ENCODE data around the gene DYSF.

The DYSF gene

DNA sequence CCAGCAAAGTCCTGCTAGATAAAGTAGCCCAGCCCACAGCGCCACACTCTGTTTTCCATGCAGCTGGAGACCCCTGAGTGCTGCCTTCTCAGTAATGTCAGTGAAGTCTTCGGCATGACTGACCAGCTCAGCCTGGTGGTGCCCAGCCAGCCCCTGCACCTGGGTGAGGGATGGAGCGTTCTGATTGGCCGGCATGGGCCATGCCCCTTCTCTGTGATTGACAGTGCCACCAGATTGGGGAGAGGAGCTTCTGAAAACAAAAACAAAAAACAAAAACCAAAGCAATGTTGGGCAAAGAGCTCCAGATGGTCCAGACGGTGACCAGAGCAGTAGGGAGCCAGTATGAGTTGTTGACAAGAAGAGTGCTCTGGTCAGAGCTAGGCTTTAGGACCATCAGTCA lies 122.6 kb downstream of the DYSF start:
- no peak for DNase-seq (ENCODE audit: low read depth)

DNA sequence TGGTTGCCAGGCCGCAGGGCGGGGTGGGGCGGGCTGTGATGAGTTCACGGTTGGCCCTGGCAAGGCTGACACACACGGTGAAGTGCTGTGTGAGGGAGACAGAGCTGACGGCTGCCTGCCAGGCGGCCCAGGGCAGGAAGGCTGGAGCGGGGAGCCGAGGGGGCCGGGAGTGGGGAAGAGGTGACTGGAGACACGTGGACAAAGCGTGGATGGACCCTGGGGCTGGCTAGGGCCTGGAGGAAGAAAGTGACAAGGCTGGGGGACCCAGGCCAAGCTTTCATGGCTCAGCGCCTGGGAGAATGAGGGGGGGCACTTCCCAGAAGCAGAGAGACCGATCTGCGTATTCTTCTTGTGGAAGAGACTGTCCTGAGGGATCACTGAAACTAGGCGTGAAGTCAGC lies 123.2 kb downstream of the DYSF start:
- no peak for DNase-seq (ENCODE audit: low read depth)

DNA sequence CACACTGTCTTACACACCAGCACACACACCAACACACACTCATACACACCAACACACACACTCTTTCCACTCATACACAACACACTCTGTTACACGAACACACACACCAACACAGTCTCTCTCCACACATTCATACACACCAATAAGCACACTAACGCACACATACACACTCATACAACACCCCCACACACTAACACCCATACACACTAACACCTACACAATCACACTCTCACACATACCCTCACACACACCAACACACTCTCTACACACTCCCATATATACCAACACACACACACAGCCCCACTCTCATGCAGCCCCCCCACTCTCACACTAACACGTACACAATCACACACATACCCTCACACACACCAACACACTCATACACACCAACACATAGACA lies 123.8 kb downstream of the DYSF start:
- DNase-seq (ENCODE audit: low read depth): no peak

DNA sequence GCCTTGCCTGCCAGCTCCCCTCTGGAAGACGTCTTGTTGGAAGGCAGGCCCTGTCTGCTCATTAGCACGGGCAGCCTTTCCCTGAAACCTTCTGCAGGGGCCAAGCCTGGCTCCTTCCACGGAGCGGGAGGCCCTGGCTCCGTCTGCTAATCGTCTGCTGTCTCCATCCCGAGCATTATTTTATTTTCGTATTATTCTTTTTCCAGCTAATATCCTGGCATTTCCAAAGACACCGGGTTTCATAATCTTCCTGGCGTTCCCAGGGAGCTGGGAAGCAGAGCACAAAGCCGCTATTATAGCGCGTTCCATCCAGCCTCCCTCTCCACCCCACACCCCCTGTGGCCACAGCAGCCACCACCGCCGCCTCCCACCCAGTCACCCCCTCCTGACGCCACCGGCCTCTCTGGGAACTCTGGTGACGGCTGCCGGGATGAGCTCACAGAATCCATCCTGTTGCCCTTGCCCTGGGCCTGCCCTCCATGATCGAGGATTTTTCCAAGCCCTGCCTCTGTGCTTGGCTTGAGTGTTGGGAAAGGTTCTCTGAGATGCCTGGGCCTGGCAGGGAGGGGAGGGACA lies 125.5 kb downstream of the DYSF start:
- peak; percentile 20 for DNase-seq (ENCODE audit: low read depth)

DNA sequence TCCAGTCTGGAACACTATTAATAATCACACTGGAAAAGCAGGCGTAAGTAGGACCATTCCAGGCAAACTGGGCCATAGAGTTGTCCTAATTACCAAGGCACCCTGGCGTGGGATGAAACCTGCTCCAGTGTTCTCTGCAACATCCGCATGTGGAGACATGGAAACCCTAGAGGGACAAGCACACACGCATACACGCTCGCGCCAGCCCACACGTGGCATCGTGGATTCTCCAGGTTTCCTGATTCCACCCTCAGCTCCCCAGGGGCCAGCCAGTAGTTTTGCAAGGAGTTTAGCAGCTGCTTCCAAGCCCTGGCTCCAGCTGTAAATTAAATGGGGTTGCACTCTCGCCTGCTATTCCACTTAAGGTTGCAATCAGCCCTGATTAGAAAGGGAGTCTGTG lies 127.7 kb downstream of the DYSF start:
- peak; percentile 61 for DNase-seq (ENCODE audit: low read depth)

DNA sequence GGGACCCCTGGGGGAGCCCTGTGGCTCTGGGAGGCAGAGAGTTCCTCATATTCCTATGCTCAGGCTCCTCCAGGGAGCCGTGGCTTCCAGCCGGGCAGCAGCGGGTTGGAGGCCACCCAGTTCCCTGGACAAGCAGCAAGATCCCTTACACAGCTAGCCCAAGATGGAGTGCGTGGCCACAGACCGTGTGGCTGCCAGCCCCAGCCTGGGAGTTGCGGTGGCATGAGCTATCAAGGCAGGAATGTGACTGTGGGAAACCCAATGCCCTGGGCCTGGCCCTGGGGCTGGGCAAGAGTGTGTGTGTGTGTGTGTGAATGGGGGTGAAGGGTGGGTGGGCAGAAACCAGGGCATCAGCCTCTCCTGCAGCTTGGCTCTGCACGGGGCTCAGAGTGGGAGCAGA lies 130.5 kb downstream of the DYSF start:
- DNase-seq (ENCODE audit: low read depth): peak; percentile 46

DNA sequence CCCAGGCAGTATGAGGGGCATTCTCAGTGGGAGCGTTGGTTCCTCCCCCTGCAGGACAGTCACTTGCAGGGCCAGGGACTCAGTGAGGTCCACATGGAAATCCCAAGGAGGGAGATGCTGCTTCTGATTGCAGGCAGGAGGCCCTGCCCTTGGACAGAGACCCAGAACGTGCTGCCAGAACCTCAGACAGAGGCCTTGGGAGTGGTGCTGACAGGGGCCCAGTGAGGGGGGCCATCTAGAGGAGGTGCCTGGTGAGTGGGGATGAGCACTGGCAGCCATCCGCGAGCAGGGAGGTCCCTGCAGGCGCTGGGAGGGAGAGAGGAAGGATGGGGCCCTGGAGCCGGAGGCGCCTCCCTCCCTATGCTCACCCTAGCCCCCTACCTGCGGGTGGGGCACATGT lies 133.1 kb downstream of the DYSF start:
- no peak for DNase-seq (ENCODE audit: low read depth)

DNA sequence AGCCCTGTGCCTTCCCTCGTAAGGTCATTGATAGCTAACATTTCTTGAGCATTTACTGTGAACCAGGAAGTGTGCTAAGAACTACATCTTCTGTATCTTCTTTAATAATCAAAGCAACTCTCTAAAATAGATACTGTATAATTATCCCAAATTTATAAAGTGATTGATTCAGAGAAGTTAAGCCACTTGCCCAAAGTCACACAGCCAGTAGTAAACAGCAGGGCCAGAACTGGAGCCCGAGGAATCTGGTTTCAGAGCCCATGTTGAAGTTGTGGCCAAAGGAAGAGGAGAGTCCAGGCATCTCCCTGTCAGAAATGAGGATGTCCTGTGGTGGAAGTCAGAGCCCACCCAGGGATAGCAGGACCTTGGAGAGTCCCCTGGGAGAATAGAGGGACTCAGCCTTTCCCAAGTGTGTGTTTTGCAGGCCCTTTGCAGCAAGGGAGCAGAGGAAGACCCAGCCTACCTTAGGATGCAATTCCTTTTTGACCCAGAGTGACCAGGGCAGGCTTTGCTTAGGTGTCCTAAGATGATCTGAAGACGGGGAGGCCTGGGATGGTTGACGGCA lies 134.2 kb downstream of the DYSF start:
- no peak for DNase-seq (ENCODE audit: low read depth)

DNA sequence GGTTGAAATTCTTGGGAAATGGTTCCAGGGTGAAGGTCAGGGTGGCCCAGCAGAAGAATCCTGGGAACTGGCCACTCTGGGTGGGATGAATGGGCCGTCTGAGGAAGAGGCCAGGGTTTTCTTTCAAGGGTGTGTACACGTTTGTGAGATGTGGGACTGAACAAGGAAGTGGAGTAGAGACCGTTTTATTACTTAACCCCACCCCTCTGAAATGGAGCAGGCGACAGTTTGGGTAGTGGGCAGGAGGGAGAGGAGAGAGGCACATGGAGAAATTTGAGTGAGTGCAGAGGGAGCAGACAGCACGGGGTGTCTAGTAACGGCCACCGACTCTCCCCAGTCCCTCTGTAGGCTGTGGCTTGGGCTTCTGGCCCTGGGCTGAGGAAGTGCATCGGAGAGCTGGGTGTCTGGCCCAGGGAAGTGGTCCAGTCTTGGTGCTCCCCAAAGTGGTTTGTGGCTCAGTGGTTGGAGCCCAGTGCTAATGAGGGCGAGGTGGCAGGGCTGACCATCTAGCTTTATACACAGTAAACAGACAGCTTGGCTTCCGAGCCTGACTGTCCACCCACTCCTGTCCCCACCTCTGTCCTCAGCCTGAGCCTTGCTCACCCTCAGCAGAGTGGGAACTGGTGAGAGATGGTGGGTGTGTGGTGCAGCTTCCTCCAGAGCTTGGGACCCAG lies 135.3 kb downstream of the DYSF start:
- no peak for DNase-seq (ENCODE audit: low read depth)

DNA sequence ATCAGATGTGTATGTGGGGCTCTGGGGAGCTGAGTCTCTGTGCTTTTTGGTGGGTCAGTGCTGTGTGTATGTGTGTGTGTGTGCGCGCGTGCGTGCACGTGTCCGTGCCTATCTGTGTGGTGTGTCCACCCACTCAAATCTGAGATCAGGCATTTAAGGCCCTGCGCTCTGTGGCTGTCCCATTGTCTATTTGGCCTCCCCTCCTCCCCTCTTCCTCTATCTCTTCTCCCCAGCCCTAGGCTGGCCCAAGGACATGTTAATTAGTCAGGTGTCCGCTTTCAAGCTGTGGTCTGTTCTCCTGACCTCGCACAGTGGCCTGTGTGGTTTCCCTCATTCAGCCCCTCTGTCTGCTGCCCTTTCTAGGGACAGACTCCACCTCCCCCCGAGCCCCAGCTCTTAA lies 136.4 kb downstream of the DYSF start:
- DNase-seq (ENCODE audit: low read depth): no peak

DNA sequence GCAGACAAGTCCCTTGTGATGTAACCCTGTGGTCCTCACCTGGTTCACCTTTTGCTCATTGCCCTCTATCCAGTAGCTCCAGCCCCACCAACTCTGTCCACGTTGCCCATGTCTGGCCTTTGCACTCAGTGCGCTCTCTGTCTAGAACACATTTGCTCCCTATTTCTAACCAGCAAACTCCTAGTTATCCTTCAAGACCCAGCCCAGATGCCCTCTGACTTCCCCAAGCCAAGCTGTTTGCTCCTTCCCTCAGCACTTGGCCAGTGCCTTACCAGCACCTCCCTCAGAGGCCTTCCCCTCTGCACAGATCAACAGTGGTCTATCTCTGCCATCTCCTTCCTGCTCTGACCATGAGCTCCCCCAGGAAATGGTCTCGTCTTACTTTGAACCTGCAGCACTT lies 137.7 kb downstream of the DYSF start:
- no peak for DNase-seq (ENCODE audit: low read depth)

DNA sequence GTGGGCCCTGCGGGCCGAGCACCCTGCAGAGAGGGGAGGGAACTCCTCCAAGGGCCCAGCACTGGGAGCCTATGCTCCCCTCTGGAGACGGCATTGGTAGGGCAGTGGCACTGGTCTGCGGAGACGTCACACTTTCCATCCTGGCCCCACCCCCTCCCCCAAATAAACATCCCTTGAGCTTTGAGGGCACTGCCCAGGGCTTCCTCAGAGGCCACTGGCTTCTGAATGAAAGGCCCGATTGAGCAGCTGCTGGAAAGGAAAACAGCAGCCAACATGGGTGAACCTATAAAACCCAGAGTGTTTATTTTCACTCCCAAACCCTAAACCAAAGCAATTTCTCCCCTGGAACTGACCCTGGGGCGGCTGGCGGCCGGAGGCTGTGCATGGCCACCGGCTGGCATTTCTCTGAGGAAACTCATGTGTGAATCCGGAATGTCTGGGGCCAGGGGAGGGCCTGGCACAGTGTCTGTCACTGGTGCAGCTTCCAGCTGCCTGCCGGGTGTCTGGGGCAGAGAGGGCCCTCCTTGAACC lies 138.9 kb downstream of the DYSF start:
- no peak for DNase-seq (ENCODE audit: low read depth)

DNA sequence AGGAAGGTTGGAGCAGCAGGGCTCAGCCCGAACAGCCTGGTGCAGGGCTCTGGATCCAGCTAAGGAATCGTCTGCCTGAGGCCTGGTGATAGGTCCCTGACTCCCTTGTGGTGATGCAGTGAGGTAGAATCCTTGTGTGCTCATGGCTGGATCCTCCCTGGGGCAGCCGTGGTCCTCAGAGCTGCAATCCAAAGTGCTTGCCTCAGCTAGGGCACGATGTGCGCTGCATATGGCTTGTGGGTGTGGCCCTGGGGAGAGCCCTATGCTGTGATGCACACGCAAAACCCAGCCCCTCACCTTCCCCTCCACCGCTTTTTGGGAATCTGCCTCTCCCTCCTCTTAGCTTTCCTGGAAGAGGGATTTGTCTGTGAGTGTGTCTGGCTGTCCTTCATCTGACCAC lies 142.2 kb downstream of the DYSF start:
- no peak for DNase-seq (ENCODE audit: low read depth)

DNA sequence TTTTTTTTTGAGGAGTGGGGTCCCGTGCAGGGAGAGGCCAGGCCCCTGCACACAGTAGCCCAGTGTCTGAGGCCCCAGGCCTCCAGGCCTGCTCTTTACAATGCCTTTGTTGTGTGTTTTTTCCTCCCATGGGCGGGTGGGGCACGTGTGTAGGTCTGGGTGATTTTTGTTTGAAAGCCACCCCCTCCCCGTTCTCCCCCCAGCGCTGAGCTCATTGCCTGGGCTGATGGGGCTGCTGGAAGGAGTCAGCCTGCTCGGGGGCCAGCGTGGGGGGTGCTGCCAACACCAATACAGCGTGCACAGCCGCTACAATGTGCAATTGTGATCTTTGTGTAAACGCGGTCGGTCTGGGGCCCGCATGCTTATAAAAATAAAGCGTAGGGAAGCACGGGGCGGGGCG lies 142.7 kb downstream of the DYSF start:
- no peak for DNase-seq (ENCODE audit: low read depth)

DNA sequence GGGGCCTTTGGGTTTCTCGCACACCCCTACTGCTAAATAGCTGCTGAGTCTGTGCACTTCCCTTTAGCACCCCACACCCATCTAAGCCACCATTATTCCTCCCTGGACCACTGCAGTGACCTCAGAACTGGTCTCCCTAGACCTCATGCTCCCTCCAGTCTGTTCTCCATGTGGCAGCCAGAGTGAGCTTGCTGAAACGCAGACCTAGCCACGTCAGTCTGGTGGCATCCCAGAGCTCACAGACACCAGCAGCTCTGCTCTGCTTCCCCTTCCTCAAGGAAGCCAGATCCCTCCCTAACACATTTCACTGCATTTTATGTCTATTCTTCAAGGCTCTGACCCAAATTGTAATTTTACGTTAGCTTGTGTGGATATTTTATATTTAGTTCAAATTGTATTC lies 144.4 kb downstream of the DYSF start:
- no peak for DNase-seq (ENCODE audit: low read depth)

DNA sequence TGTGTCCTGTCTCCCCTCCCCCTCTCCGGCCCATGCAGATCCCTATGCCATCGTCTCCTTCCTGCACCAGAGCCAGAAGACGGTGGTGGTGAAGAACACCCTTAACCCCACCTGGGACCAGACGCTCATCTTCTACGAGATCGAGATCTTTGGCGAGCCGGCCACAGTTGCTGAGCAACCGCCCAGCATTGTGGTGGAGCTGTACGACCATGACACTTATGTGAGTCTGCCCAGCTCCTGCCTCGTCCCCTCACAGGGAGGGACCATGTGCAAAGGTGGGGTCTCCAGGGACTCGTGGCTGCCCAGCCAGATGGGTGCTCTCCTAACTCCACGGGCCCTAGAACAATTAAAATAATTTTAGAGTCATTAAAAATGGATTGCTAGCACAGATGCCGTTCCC lies 145.2 kb downstream of the DYSF start:
- no peak for DNase-seq (ENCODE audit: low read depth)

DNA sequence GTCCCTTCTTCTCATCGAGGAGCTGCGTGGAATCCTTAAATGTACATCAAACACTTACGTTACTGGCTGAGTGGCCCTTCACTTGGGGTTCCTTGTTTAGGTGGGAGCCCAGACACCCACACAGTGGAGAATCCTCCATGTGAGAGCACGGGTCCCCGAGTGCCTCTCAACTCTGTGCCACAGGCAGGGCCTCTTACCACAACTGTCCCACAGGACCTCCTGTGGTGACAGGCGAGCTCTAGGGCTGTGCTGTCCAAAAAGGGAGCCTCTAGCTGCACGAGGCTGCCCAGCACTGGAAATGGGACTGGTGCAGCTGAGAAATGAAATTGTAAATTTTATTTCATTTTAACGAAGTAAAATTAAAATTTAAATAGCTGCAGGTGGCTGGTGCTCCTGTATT lies 145.7 kb downstream of the DYSF start:
- no peak for DNase-seq (ENCODE audit: low read depth)

DNA sequence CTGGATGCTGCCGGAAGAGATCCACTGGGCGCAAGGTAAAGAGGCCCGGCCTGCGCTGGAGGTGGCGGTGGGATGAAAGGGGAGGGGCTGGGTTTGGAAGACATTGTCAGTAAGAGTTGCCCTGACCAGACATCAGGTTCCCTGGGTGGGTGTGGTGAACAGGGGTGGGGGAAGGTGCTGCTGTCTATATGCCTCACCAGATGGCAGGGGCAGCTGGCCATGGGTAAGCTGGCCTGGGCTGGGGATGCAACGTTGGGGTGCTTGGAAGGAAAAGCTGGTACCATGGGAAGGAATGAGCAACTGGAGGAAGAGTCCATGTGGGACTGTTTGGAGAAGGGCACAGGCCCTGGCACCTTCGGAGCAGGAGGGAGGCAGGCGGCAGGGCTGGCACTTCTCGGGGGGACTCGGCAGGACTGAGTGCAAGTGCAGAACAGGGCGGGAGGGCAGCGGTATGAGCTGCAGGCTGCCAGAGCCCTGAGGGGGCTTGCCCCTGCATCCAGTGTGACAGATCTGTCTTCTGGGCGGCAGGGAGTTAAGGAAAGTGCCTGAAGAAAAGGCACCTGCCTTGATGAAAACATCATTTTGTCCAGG lies 146.4 kb downstream of the DYSF start:
- DNase-seq (ENCODE audit: low read depth): no peak

DNA sequence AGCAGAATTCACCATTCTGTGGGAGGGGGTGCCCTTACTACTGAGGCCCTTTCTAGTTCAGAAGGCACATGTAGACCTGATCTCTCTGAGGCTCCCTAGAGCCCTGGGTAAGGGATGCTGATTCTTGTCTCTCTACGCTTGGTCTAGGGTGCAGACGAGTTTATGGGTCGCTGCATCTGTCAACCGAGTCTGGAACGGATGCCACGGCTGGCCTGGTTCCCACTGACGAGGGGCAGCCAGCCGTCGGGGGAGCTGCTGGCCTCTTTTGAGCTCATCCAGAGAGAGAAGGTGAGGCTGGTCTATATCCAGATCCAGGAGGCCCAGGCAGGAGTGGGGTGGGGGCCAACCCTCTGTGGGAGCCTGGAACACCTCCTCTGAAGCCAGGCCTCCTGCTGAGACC lies 147.2 kb downstream of the DYSF start:
- no peak for DNase-seq (ENCODE audit: low read depth)

DNA sequence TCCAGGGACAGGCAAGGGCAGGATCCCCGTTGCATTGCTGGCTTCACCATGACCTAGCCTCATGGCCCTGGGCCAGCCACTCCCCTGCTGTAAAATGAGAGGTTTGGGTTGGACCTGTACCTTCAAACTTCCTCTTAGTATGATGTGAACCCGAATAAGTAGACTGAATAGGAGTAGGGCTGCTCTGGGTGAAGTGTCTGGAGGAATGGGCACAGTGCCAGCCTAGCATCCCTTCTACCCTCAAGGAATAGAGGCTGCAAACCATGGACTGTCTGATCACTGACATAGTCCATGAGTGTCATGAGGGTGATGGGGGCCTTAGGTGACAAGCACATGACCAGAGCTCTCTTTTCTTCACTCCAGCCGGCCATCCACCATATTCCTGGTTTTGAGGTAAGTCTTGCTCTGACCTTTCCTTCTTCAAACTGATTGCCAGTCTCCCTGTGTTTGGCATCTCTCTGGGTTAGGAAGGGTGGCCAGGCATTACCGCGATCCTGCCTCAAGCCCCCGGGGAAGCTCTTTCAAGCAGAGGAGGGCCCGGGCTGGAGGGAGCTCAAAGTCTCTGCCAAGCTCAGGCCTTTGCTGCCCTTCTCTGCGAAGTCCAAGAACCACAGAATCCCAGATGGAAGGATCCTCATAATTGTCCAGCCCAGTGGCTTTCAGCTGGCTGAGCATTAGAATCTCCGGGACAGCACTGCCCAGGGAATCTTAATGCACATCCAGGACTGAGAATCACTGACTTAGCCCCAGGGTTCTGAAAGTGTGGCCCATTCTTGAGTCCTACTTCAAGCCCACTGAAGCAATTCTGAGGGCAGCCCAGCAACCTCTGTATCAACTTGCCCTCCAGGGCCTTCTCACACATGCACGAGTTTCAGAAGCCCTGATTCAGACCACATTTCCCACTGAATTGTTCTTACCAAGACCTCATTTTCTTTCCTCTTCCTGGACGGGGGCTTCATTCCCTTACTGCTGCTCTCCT lies 148.1 kb downstream of the DYSF start:
- DNase-seq (ENCODE audit: low read depth): no peak

DNA sequence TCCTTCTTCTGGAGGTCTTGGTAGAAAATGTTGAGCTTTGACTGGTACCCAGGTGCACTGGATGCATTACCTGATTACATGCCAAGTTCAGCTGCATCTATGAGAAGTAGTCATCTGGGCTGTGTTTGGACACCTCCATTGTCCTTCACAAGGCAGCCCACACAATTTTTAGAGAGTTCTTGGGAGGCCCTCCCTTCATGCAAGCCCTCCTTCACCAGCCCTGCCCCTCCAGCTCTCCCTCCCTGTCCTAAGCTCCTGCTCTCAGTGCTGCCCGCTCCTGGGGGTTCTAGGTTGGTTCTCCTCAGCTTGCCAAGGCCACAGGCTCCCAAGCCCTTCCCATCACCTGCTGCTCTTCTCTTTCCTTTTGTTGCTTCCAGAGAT lies 148.7 kb downstream of the DYSF start:
- DNase-seq (ENCODE audit: low read depth): no peak

DNA sequence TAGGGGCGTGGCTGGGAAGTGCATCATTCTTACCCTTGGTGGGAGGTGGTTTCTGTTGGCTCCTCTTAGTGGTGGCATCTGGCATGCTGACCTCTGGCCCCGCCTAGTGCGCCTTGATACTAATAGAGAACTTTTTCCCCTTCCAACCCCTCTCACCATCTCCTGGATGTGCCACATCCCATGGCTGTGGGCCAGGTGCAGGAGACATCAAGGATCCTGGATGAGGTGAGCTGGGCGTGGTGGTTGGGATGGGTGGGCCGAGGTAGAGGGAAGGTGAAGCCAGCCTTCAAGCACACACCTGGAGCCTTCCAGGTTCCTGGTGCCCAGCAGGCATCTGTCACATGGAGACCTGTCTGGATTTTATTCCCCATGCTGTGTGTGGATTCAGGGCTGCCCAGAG lies 149.2 kb downstream of the DYSF start:
- no peak for DNase-seq (ENCODE audit: low read depth)
